H1 (cell line): ENCODE measurements around the gene BRSK2. TPM values are rescaled to one million over a fixed set of nuclear protein-coding genes. Genes with fewer than 3 reads are reported as not detected.

Experiments
- CBX5 ChIP-seq: fragments of 300-800, 300-1000 bp; sonication (generic); IDR thresholded peaks from 2 replicates; pipeline ENCODE4 v1.7.1; 2016; ENCODE audit warnings: antibody characterized with exemption, low read length, low read depth
- CHD2 ChIP-seq: IDR thresholded peaks from 2 replicates; pipeline ENCODE4 v1.6.1; 2012; ENCODE audit warnings: low read length, improper control_type of control experiment
- RAD21 ChIP-seq, 2 experiments: IDR thresholded peaks in 1 of 2; conservative IDR thresholded peaks in 1 of 2; 2 replicates each; pipeline ENCODE4 v1.6.1; 2011; ENCODE audit warnings: low read depth in 2 of 2, low read length in 2 of 2, improper control_type of control experiment in 1 of 2, inconsistent platforms in 1 of 2, mild to moderate bottlenecking in 1 of 2, moderate library complexity in 1 of 2
- TAF1 ChIP-seq: IDR thresholded peaks from 2 replicates; pipeline ENCODE4 v1.6.1; 2011; ENCODE audit warnings: mild to moderate bottlenecking, low read depth, low read length
- TBP ChIP-seq: IDR thresholded peaks from 2 replicates; pipeline ENCODE4 v1.6.1; 2011; ENCODE audit warnings: low read depth, low read length, improper control_type of control experiment
- polyA plus RNA-seq, 7 experiments: library from polyadenylated mRNA; depleted of rRNA in 3 of 7; stranded (reverse) in 5 of 7; unstranded in 2 of 7; fragments of >200 nt in 5 of 7; fragments of 200-250 nt in 2 of 7; gene quantifications; 1 replicate in 5 of 7; 2 replicates in 1 of 7; 4 replicates in 1 of 7; pipeline versions ENCODE4 v1.2.1 to v1.2.3, GENCODE V29; 2011 to 2013; ENCODE audit warnings: missing spikeins in 2 of 7, mixed read lengths in 2 of 7
- total RNA-seq: library from RNA; stranded (reverse); fragmentation: NEBNext Ultra II Directional; extraction: Animal tissue kit (Norgen Biotek cat#: 25700); gene quantifications from 2 replicates; pipeline ENCODE4 v1.2.1, GENCODE V29; 2021

The BRSK2 gene
- total and polyA plus RNA-seq, 2 of the 8 experiments (the other 6 are each of a cell fraction or from before 2014, with no cell fraction given): 17.3 to 27.1 TPM

DNA sequence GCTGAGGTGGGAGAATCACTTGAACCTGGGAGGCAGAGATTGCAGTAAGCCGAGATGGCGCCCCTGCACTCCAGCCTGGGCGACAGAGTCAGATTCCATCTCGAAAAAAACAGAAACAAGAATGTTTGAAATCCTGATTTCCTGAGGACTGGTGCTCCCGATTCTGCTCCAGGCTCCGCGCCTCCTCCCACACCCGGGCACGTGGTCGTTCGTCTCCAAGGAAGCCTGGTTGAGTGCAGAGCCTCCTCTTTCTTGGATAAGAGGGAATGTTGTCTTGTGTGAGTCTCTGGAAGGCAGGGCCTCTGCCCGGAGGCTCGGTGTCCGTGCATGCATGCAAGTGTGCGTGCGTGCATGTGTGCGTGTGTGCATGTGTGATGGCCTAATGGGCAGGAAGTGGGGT lies 30.1 kb downstream of the BRSK2 start (continued):
- TF ChIP-seq RAD21 (IDR thresholded peaks at IDR 0.05 in 1 of 2, conservative IDR thresholded peaks at IDR 0.05 in 1 of 2; ENCODE audit: low read depth in 2 of 2, low read length in 2 of 2) (no peak), TBP (no peak), TAF1 (no peak), CBX5 (no peak), CHD2 (no peak)
